HCT116 (cell line): Measurements from ENCODE around the gene RUNX2. TPM values are rescaled to one million over a fixed set of nuclear protein-coding genes. Genes with fewer than 3 reads are reported as not detected.

Experiments used
- ATAC-seq: fragments of 200-7000 bp; cut with Tn5 transposase; 2 replicates; pipeline ENCODE4 v1.9.1; 2020; ENCODE audit warnings: mild to moderate bottlenecking, moderate library complexity
- BruUV-seq: library from RNA; stranded (reverse); fragments of 400-500 nt; replicated peaks from 2 replicates; lab custom pipeline; 2021; lab: Mats Ljungman, UMichigan
- CTCF ChIA-PET: fragments of 300-600 bp; sonication (Branson Sonifier 250); formaldehyde crosslinking; loops from one replicate; lab custom pipeline; 2021; ENCODE audit warnings: antibody characterized with exemption; lab: Charles Lee
- POLR2A ChIA-PET: fragments of 300-600, 350-600 bp; sonication (Branson Sonifier 250); formaldehyde crosslinking; loops from one replicate; lab custom pipeline; 2021; ENCODE audit warnings: antibody characterized with exemption; lab: Charles Lee
- RAD21 ChIA-PET, 2 experiments: fragments of 300-600 bp; sonication (Branson Sonifier 250); formaldehyde crosslinking; loops; one replicate each; lab custom pipeline; 2023; ENCODE audit warnings: low total read pairs in 2 of 2; ENCODE audit not compliant: uncharacterized antibody in 2 of 2, unreplicated experiment in 2 of 2, low non-redundant PET in 1 of 2; lab: Charles Lee
- DNase-seq: peaks from one replicate; pipeline ENCODE4 v3.0.0-alpha.2; 2010; ENCODE audit warnings: low read depth, low spot score
- H2AFZ ChIP-seq: fragments of 200-600 bp; shearing (Covaris generic), sonication (generic); 2 replicates; pipeline ENCODE4 v1.6.1; 2017; ENCODE audit warnings: low read depth, mixed run types, mixed read lengths, antibody characterized with exemption, low read length; ENCODE audit not compliant: poor library complexity, severe bottlenecking
- H3K27ac ChIP-seq: 2 replicates; pipeline ENCODE4 v1.5.1; 2012; ENCODE audit warnings: low read depth, low read length
- H3K27me3 ChIP-seq: fragments of 200-600 bp; sonication (generic); 2 replicates; pipeline ENCODE4 v1.6.1; 2016; ENCODE audit warnings: mixed run types, low read length, mixed read lengths; ENCODE audit not compliant: insufficient read depth
- H3K36me3 ChIP-seq, 2 experiments: fragments of 200-500 bp in 1 of 2; fragments of 200-600 bp in 1 of 2; sonication (Bioruptor generic) in 1 of 2; sonication (generic) in 1 of 2; 2 replicates each; pipeline versions ENCODE4 v1.5.1 to v1.6.1; 2014 to 2016; ENCODE audit warnings: low read length in 2 of 2, inconsistent platforms in 1 of 2, mixed read lengths in 1 of 2, mixed run types in 1 of 2; ENCODE audit not compliant: insufficient read depth in 2 of 2, control insufficient read depth in 1 of 2
- H3K4me1 ChIP-seq, 2 experiments: fragments of 200-600 bp in 1 of 2; sonication (generic) in 1 of 2; 2 replicates each; pipeline versions ENCODE4 v1.5.1 to v1.6.1; 2012 to 2017; ENCODE audit warnings: low read length in 2 of 2, inconsistent platforms in 1 of 2, mild to moderate bottlenecking in 1 of 2, mixed read lengths in 1 of 2, mixed run types in 1 of 2, moderate library complexity in 1 of 2; ENCODE audit not compliant: insufficient read depth in 2 of 2, control insufficient read depth in 1 of 2
- H3K4me2 ChIP-seq: fragments of 200-600 bp; sonication (generic); 2 replicates; pipeline ENCODE4 v1.6.1; 2017; ENCODE audit warnings: mixed run types, low read length, mixed read lengths
- H3K4me3 ChIP-seq, 2 experiments: fragments of 200-600 bp in 1 of 2; sonication (generic) in 1 of 2; replicated peaks in 1 of 2; 2 replicates each; pipeline ENCODE4 v1.5.1; 2011 to 2016; ENCODE audit warnings: low read length in 2 of 2, control low read depth in 1 of 2, low read depth in 1 of 2, mild to moderate bottlenecking in 1 of 2, mixed read lengths in 1 of 2, mixed run types in 1 of 2
- H3K79me2 ChIP-seq: fragments of 200-600 bp; sonication (generic); 2 replicates; pipeline ENCODE4 v1.6.1; 2017; ENCODE audit warnings: mild to moderate bottlenecking, mixed run types, low read length, moderate library complexity, mixed read lengths; ENCODE audit not compliant: insufficient read depth
- H3K9ac ChIP-seq: fragments of 200-600 bp; sonication (generic); 2 replicates; pipeline ENCODE4 v1.6.1; 2016; ENCODE audit warnings: low read length, mixed read lengths
- H3K9me2 ChIP-seq: fragments of 200-600 bp; sonication (generic), shearing (Covaris generic); 2 replicates; pipeline ENCODE4 v1.6.1; 2017; ENCODE audit warnings: mixed run types, mild to moderate bottlenecking, moderate library complexity; ENCODE audit not compliant: insufficient read depth
- H3K9me3 ChIP-seq, 2 experiments: fragments of 200-500 bp in 1 of 2; fragments of 200-600 bp in 1 of 2; sonication (Bioruptor generic) in 1 of 2; sonication (generic) in 1 of 2; 2 replicates each; pipeline ENCODE4 v1.6.1; 2014 to 2017; ENCODE audit warnings: low read length in 2 of 2, mixed read lengths in 2 of 2, inconsistent platforms in 1 of 2, low read depth in 1 of 2, mild to moderate bottlenecking in 1 of 2, mixed run types in 1 of 2, moderate library complexity in 1 of 2; ENCODE audit not compliant: control insufficient read depth in 1 of 2, insufficient read depth in 1 of 2
- H4K20me1 ChIP-seq: fragments of 200-600 bp; sonication (generic), shearing (Covaris generic); 2 replicates; pipeline ENCODE4 v1.6.1; 2017; ENCODE audit warnings: mixed run types, mild to moderate bottlenecking, moderate library complexity; ENCODE audit not compliant: insufficient read depth
- CTCF ChIP-seq, 3 experiments: fragments of 200-600 bp in 1 of 3; sonication (generic) in 1 of 3; IDR thresholded peaks in 2 of 3; conservative IDR thresholded peaks in 1 of 3; 2 replicates each; pipeline ENCODE4 v1.5.1; 2012 to 2017; ENCODE audit warnings: low read depth in 2 of 3, low read length in 2 of 3, antibody characterized with exemption in 1 of 3, borderline replicate concordance in 1 of 3, control low read depth in 1 of 3, mild to moderate bottlenecking in 1 of 3, mixed read lengths in 1 of 3, mixed run types in 1 of 3, moderate library complexity in 1 of 3; ENCODE audit not compliant: insufficient read depth in 1 of 3
- ELF1 ChIP-seq: IDR thresholded peaks from 2 replicates; pipeline ENCODE4 v1.6.1; 2012; ENCODE audit warnings: low read depth, borderline replicate concordance
- EZH2 ChIP-seq: fragments of 200-600 bp; sonication (generic); IDR thresholded peaks from 2 replicates; pipeline ENCODE4 v1.6.1; 2017; ENCODE audit warnings: antibody characterized with exemption, mixed run types
- EZH2phosphoT487 ChIP-seq: fragments of 200-600 bp; IDR thresholded peaks from 2 replicates; pipeline ENCODE4 v1.6.1; 2018; ENCODE audit warnings: antibody characterized with exemption, borderline replicate concordance
- POLR2A ChIP-seq: IDR thresholded peaks from 2 replicates; pipeline ENCODE4 v1.7.0; 2011; ENCODE audit warnings: borderline replicate concordance; ENCODE audit not compliant: insufficient read depth, insufficient read length; ENCODE audit errors: extremely low read depth
- RAD21 ChIP-seq: IDR thresholded peaks from 2 replicates; pipeline ENCODE4 v1.6.1; 2012; ENCODE audit warnings: low read depth, mild to moderate bottlenecking
- SP1 ChIP-seq: IDR thresholded peaks from 2 replicates; pipeline ENCODE4 v1.6.1; 2012; ENCODE audit warnings: low read depth
- YY1 ChIP-seq: IDR thresholded peaks from 2 replicates; pipeline ENCODE4 v1.6.1; 2011; ENCODE audit warnings: low read length, low read depth, moderate library complexity, mild to moderate bottlenecking; ENCODE audit not compliant: insufficient replicate concordance; ENCODE audit errors: extremely low read depth
- intact Hi-C: fragments of 100-400 bp; cut with micrococcal nuclease; formaldehyde crosslinking; loops from 2 replicates; pipeline ENCODE4 v1.10.0; 2022
- total RNA-seq: library from RNA; stranded (reverse); gene quantifications from one replicate; pipeline ENCODE4 v1.2.1, GENCODE V29; 2021; ENCODE audit not compliant: unreplicated experiment

Gene RUNX2
- total RNA-seq, 1 experiment from 2014 or later = 1.1 TPM

DNA sequence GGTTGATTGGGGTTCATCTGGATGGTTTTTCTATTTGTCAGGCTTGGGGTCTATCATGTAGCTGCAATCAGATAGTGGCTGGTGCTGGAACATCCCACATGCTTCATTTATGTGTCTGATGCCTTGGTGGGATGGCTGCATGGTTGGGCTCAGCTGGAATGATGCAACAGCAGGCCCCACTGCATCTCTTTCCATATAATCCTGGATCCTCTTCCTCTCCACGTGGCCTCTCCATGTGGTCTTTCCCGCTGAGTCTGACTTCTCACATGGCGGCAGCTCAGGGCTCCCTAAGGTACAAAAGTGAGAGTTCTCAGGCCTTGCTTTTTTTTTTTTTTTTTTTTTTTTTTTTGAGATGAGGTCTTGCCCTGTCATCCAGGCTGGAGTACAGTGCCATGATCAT, 114.6 kb downstream of the RUNX2 start:
- intact Hi-C loops = no loop called here
- POLR2A ChIA-PET = interaction anchor here (0.7 kb wide), 1 partner anchor 20 kb away, joined by 3 read pairs; no protein-coding TSS in a partner anchor
- no peaks in the 10 kb centered on the region for H3K36me3 ChIP-seq
- no peak overlapping the region for H3K4me3 ChIP-seq
- no peaks in the 10 kb centered on the region for H3K79me2 ChIP-seq
- H3K27me3 ChIP-seq = no peaks in the 10 kb centered on the region
- no peaks in the 10 kb centered on the region for H3K9me2 ChIP-seq
- DNase-seq = no peak
- H2AFZ ChIP-seq = no peak overlapping the region
- CTCF ChIA-PET = interaction anchor here (2.2 kb wide), 1 partner anchor 272 kb away, joined by 8 read pairs; no protein-coding TSS in a partner anchor
- no peak overlapping the region for H3K9ac ChIP-seq
- H3K4me2 ChIP-seq = no peak overlapping the region
- H3K27ac ChIP-seq = no peak overlapping the region
- H3K4me1 ChIP-seq = peaks cover 51 to 64% of the 10 kb centered on the region in 2 experiments
- H4K20me1 ChIP-seq = no peaks in the 10 kb centered on the region
- no TSS peak for BruUV-seq
- no peak for TF ChIP-seq YY1
- no peak for TF ChIP-seq RAD21
- no peak for TF ChIP-seq EZH2phosphoT487
- no peak for TF ChIP-seq CTCF (IDR thresholded peaks at IDR 0.05 in 2 of 3, conservative IDR thresholded peaks at IDR 0.05 in 1 of 3; ENCODE audit: borderline replicate concordance in 1 of 3, insufficient read depth in 1 of 3, low read depth in 2 of 3, low read length in 2 of 3)
- TF ChIP-seq ELF1 = no peak
- no peak for TF ChIP-seq SP1
- no peak for TF ChIP-seq POLR2A
- no peak for TF ChIP-seq EZH2
- TF ChIP-seq, all 23 proteins: peak for 0
- no peak for ATAC-seq
- no peaks in the 10 kb centered on the region for H3K9me3 ChIP-seq
- RAD21 ChIA-PET = interaction anchor here in 1 of 2 experiments (1.8 kb wide), 1 partner anchor 272 kb away, joined by 4 read pairs; no protein-coding TSS in a partner anchor
